GM12865 (cell line): Measurements from ENCODE around the gene GDPD5.

ENCODE experiments used
- DNase-seq: peaks from one replicate; pipeline ENCODE4 v3.0.0; 2010; ENCODE audit warnings: low read depth
- H3K4me3 ChIP-seq: 2 replicates; pipeline ENCODE4 v1.5.1; 2011; ENCODE audit warnings: mild to moderate bottlenecking, low read depth, low read length, control low read depth
- TF ChIP-seq, protein P1 (sequence below): IDR thresholded peaks from 2 replicates; pipeline ENCODE4 v1.5.1; 2011; ENCODE audit warnings: low read length, control low read depth, low read depth, inconsistent platforms; ENCODE audit not compliant: insufficient read depth; ENCODE audit errors: missing control alignments

Gene GDPD5

DNA sequence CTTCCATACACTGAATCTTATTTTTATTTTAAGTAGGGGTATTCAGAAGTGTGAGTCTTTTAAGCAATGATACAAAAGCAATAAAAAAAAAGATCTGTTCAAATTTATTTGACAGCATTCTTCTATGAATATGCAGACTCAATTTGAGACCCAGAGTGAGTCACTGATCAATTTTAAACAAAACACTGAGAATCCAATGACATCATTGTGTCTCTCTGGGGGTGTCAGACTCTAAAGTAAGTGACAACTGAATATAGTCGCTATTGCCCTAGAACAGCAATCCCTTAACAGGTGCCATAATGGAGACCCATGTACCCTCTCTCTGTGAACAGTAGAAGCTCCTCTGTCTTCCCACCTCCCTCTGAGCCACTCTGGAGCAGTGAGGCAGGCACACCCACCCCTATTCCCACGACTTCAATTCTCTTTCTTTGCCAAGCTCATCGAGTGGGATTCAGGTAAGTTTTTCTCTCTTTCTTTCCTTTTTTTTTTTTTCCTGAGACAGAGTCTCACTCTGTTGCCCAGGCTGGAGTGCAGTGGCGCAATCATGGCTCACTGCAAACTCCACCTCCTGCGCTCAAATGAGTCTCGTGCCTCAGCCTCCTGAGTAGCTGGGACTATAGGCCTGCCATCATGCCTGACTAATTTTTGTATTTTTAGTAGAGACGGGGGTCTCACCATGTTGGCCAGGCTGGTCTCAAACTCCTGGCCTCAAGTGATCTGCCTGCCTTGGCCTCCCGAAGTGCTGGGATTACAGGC is 131.5 kb downstream of the GDPD5 start:
- DNase-seq, result no peak
- TF ChIP-seq, protein P1, sequence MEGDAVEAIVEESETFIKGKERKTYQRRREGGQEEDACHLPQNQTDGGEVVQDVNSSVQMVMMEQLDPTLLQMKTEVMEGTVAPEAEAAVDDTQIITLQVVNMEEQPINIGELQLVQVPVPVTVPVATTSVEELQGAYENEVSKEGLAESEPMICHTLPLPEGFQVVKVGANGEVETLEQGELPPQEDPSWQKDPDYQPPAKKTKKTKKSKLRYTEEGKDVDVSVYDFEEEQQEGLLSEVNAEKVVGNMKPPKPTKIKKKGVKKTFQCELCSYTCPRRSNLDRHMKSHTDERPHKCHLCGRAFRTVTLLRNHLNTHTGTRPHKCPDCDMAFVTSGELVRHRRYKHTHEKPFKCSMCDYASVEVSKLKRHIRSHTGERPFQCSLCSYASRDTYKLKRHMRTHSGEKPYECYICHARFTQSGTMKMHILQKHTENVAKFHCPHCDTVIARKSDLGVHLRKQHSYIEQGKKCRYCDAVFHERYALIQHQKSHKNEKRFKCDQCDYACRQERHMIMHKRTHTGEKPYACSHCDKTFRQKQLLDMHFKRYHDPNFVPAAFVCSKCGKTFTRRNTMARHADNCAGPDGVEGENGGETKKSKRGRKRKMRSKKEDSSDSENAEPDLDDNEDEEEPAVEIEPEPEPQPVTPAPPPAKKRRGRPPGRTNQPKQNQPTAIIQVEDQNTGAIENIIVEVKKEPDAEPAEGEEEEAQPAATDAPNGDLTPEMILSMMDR, result no peak
- H3K4me3 ChIP-seq, result no peak overlapping the region

DNA sequence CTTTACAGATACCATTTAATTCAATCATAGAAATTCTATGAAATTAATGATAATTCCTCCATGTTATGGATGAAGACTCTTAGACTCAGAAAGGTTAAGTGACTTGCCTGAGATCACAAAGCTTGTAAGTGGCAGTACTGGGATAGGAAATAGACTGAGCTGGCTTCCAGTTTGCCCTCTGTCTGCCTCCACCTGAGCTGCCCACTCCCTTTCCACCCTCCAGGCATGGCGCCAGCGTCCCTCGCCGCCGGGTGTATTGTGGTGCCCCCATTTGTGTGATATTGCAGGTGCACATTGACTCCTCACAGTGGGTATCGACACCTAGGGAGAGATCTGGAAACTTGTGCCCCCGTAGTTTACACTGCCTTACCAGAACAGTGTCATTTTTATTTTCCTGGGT is 135.8 kb downstream of the GDPD5 start:
- no peak for DNase-seq
- no peak overlapping the region for H3K4me3 ChIP-seq
- TF ChIP-seq, protein P1, result no peak

DNA sequence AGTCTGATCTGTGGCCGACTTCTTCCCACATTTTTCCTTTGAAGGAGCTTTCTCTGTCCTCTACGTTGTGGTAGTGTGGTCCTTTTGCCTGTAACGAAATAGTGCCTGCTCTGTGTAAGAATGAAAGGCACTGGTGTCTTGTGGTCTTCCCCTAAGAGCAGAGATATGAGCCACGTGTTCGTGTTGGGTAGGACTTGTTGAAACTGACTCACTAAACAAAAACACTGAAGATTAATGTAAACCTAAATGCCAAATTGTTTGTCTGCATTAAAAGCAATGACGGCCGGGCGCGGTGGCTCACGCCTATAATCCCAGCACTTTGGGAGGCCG is 136.5 kb downstream of the GDPD5 start:
- DNase-seq, result no peak
- no peak overlapping the region for H3K4me3 ChIP-seq
- TF ChIP-seq, protein P1, result no peak

DNA sequence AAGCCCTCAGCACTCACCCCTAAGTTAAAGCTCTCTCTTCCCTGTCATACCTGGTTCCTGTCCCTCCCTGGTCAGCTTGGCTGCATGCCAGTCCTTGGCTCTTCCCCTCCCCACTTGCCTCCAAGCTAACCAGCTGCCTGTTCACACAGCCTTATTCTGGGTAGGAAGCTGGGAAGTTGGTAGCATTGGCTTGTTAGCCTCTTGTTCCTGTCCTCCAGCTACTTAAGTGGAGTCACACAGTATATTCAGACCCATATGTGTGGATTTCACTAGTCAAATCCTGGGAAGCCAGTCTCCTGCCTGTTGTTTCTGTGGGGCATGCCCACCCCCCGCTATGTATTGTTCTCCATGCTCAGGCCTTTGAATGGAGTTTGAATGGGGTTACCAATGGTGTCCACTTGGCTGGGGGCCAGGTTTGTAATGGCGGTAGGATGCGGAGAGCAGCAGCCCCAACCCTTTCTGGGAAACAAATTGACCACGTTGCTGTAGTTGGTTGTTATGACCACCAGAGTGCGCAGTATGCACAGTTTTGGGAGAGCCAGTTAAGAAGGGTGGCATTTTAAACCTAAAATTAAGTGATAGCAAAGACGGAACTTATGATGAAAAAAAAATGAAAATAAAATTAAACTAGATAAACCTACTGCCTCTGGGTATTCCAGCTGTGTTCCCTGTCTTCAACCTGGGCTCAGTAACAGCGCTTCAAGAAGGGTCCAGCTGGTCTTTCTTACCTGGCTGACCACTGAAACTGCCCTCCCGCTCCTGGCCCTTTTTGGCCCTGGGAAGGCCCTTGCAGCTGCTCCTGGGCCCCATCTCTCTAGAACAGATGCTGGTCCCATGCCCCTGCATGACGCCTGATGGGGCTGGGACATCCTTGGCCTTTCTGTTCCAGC is 137.1 kb downstream of the GDPD5 start:
- DNase-seq, result peak; percentile 77
- TF ChIP-seq, protein P1, result peak; percentile 74
- no peak overlapping the region for H3K4me3 ChIP-seq

DNA sequence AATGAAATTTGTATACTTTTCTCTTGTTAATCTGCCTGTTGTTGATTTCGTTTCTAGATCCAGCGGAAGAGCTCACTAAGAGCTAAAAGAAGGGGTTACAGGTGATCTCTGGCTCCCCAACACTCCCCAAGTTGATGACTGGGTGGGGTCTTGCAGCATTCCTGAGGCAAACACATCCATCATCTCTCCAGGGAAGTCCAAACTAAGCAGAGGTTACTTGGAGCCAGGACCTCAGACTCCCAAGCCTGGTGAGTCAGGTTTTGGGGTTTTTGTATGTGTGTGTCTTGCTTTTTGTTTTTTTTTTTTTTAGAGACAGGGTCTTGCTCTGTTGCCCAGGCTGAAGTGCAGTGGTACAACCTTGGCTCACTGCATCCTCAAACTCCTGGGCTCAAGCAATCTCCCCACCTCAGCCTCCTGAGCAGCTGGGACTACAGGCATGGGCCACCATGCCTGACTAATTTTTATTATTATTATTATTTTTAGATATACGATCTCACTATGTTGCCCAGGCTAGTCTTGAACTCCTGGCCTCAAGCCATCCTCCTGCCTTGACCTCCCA is 137.9 kb downstream of the GDPD5 start:
- H3K4me3 ChIP-seq, result no peak overlapping the region
- TF ChIP-seq, protein P1, result no peak
- DNase-seq, result no peak

DNA sequence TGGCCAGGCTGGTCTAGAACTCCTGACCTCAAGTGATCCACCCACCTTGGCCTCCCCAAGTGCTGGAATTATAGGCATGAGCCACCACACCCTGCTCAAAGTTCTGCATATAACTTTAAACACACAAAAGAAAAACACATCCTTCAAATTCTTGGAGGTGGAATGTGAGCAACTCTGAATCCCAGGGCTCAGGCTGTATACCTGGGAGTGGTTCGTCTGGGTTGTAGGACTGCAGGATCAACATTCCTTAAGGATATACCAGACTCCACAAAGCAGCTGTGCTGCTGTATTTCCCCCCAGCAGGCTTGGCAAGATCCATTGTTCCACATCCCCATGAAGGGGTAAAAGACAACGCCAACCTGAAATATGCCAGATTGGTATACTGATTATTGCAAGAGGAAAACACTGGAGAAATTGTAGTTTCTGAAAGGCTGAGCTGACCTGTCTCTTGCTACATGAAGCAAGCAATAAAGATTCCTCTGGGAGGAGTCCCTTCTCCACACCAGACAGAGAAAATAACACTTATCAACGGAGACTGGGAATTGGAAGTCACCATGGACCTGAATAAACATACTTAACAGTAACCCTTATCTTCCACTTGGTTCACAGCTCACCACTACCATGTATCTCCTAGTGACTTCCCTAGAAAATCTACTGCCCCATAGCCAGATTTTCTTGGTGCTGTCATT is 138.7 kb downstream of the GDPD5 start:
- TF ChIP-seq, protein P1, result no peak
- no peak for DNase-seq
- no peak overlapping the region for H3K4me3 ChIP-seq
